Lung (tissue), 12 donors: Measurements from ENCODE around the gene TP53I11. TPM values are rescaled to one million over a fixed set of nuclear protein-coding genes. Genes with fewer than 3 reads are reported as not detected.

ENCODE experiments used
- ATAC-seq: fragments of 200-7000 bp; cut with Tn5 transposase; one replicate; pipeline ENCODE4 v1.9.1; 2020; ENCODE audit warnings: moderate number of reproducible peaks; ENCODE audit not compliant: insufficient read depth, low FRiP score
- DNase-seq, 3 donors: peaks; one replicate each; pipeline ENCODE4 v3.0.0-alpha.2; 2013 to 2017
- H3K27ac ChIP-seq, 2 donors: one replicate each; pipeline ENCODE4 v1.5.1; 2013; ENCODE audit warnings: mild to moderate bottlenecking in 2 of 2, moderate library complexity in 2 of 2, control low read depth in 1 of 2, inconsistent platforms in 1 of 2, low read depth in 1 of 2, low read length in 1 of 2
- H3K27me3 ChIP-seq, 3 donors: one replicate each; pipeline ENCODE4 v1.5.1; 2013; ENCODE audit warnings: low read length in 2 of 3; ENCODE audit not compliant: control insufficient read depth in 3 of 3, insufficient read depth in 3 of 3
- H3K36me3 ChIP-seq, 4 donors: one replicate each; pipeline ENCODE4 v1.5.1; 2013; ENCODE audit warnings: low read length in 4 of 4, mild to moderate bottlenecking in 1 of 4, moderate library complexity in 1 of 4; ENCODE audit not compliant: control insufficient read depth in 4 of 4, insufficient read depth in 4 of 4
- H3K4me1 ChIP-seq, 5 donors: one replicate each; pipeline ENCODE4 v1.5.1; 2013; ENCODE audit warnings: low read length in 5 of 5, mild to moderate bottlenecking in 2 of 5, moderate library complexity in 1 of 5; ENCODE audit not compliant: control insufficient read depth in 5 of 5, insufficient read depth in 5 of 5
- H3K4me3 ChIP-seq: one replicate; pipeline ENCODE4 v1.5.1; 2013; ENCODE audit warnings: mild to moderate bottlenecking, control low read depth, moderate library complexity
- H3K9ac ChIP-seq, 2 donors: one replicate each; pipeline ENCODE4 v1.5.1; 2013; ENCODE audit warnings: low read length in 2 of 2, control low read depth in 1 of 2; ENCODE audit not compliant: insufficient read depth in 1 of 2
- H3K9me3 ChIP-seq, 4 donors: one replicate each; pipeline ENCODE4 v1.5.1; 2013; ENCODE audit warnings: low read length in 3 of 4, mild to moderate bottlenecking in 1 of 4, moderate library complexity in 1 of 4; ENCODE audit not compliant: control insufficient read depth in 4 of 4, insufficient read depth in 3 of 4
- WGBS, 2 donors: extraction: QIAGEN DNeasy Blood & Tissue Kit; methylation state at CpG; one replicate each; pipeline ENCODE4 v1.1.7; 2013; 5-methylcytosine and 5-hydroxymethylcytosine counted together
- polyA plus RNA-seq, 2 donors: library from polyadenylated mRNA; stranded (reverse); fragments of 200-250 nt; gene quantifications; one replicate each; pipeline ENCODE4 v1.2.1, GENCODE V29; 2013
- total RNA-seq, 2 donors: library from RNA; depleted of rRNA in 1 of 2; stranded (reverse); fragments of >200 nt in 1 of 2; gene quantifications; one replicate each; pipeline ENCODE4 v1.2.1, GENCODE V29; 2014 to 2021
- TF ChIP-seq, protein P1 (sequence below): IDR thresholded peaks from 2 replicates; pipeline ENCODE4 v1.5.1; 2012; ENCODE audit warnings: mild to moderate bottlenecking; ENCODE audit errors: control extremely low read depth, extremely low read depth
- donor health status: control.
- donor health status: control.
- donor health status: Bipolar disorder and iron deficiency.
- donor health status: healthy.
- donor health status: DM: yes; HTN: yes; CAD: no.

Gene TP53I11
- total and polyA plus RNA-seq, 4 donors = 51.2 to 134 (median 71.9) TPM

- Histone ChIP-seq H3K4me3 (no peak overlapping the region), H3K27me3 (no peaks in the 10 kb centered on the region), H3K36me3 (no peaks in the 10 kb centered on the region), H3K4me1 (no peaks in the 10 kb centered on the region), H3K9me3 (peaks cover 0 to 3% (median 1%) of the 10 kb centered on the region in 4 donors), H3K9ac (no peak overlapping the region), H3K27ac (no peak overlapping the region)
- DNase-seq (no peak), ATAC-seq (no peak)
- TF ChIP-seq, protein P1, sequence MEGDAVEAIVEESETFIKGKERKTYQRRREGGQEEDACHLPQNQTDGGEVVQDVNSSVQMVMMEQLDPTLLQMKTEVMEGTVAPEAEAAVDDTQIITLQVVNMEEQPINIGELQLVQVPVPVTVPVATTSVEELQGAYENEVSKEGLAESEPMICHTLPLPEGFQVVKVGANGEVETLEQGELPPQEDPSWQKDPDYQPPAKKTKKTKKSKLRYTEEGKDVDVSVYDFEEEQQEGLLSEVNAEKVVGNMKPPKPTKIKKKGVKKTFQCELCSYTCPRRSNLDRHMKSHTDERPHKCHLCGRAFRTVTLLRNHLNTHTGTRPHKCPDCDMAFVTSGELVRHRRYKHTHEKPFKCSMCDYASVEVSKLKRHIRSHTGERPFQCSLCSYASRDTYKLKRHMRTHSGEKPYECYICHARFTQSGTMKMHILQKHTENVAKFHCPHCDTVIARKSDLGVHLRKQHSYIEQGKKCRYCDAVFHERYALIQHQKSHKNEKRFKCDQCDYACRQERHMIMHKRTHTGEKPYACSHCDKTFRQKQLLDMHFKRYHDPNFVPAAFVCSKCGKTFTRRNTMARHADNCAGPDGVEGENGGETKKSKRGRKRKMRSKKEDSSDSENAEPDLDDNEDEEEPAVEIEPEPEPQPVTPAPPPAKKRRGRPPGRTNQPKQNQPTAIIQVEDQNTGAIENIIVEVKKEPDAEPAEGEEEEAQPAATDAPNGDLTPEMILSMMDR = no peak
- 94 to 97% methylated on average over 3 of the region's 3 CpGs for WGBS, 2 donors
These were observed 47.2 kb downstream of the TP53I11 start for GRCh38 chr11:44903518-44903917.

DNA sequence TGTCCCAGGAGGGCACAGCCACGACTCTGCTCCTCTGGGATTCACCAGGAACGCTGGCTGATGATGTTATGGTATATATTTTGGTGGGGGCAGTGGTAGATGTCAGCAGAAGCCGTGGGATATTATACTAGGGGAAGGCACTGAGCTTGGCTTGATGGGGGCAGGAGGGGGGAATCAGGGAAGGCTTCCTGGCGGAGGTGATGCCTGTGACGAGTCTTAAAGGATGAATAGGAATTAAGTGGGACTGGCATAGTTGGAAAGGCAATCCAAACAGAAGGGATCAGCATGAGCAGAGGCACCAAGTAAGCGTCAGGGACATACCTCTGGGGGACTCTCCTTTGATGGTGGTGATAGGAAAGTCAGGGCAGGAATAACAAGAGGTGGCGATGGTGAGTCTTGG lies 47.6 kb downstream of the TP53I11 start:
- H3K36me3 ChIP-seq = no peaks in the 10 kb centered on the region
- H3K27me3 ChIP-seq = no peaks in the 10 kb centered on the region
- DNase-seq = no peak
- H3K4me3 ChIP-seq = no peak overlapping the region
- ATAC-seq = no peak
- peaks cover 0 to 5% (median 1%) of the 10 kb centered on the region in 4 donors for H3K9me3 ChIP-seq
- no peak overlapping the region for H3K27ac ChIP-seq
- TF ChIP-seq, protein P1 = no peak
- no peaks in the 10 kb centered on the region for H3K4me1 ChIP-seq
- H3K9ac ChIP-seq = no peak overlapping the region
- WGBS, 2 donors = 80 to 88% methylated on average over 7 of the region's 7 CpGs

GRCh38 chr11:44901786-44902185 lies 48.9 kb downstream of the TP53I11 start:
- ATAC-seq (no peak), DNase-seq (no peak)
- H3K36me3 ChIP-seq = no peaks in the 10 kb centered on the region
- H3K9ac ChIP-seq = no peak overlapping the region
- H3K4me1 ChIP-seq = no peaks in the 10 kb centered on the region
- H3K9me3 ChIP-seq = peaks cover 0 to 5% (median 1%) of the 10 kb centered on the region in 4 donors
- no peaks in the 10 kb centered on the region for H3K27me3 ChIP-seq
- H3K4me3 ChIP-seq = no peak overlapping the region
- TF ChIP-seq, protein P1 = no peak
- 91 to 94% methylated on average over 5 of the region's 5 CpGs for WGBS, 2 donors
- H3K27ac ChIP-seq = no peak overlapping the region

- no peaks in the 10 kb centered on the region for H3K27me3 ChIP-seq
- no peak overlapping the region for H3K4me3 ChIP-seq
- H3K27ac ChIP-seq = no peak overlapping the region
- no peaks in the 10 kb centered on the region for H3K4me1 ChIP-seq
- no peaks in the 10 kb centered on the region for H3K36me3 ChIP-seq
- H3K9me3 ChIP-seq = peaks cover 0 to 5% (median 1%) of the 10 kb centered on the region in 4 donors
- TF ChIP-seq, protein P1 = no peak
- ATAC-seq (no peak), DNase-seq (no peak)
- no peak overlapping the region for H3K9ac ChIP-seq
- WGBS, 2 donors = 91 to 95% methylated on average over 7 of the region's 7 CpGs
These were observed 49.5 kb downstream of the TP53I11 start for GRCh38 chr11:44901120-44901633.
